ENCODE results near the gene ITM2C.

The ITM2C gene

GRCh38 chr2:230927711-230928341, 63.1 kb downstream of the ITM2C start:
- no peak for DNase-seq (ENCODE audit: low spot score)
